ENCODE measurements around the gene HOXA2.

Gene HOXA2

DNA sequence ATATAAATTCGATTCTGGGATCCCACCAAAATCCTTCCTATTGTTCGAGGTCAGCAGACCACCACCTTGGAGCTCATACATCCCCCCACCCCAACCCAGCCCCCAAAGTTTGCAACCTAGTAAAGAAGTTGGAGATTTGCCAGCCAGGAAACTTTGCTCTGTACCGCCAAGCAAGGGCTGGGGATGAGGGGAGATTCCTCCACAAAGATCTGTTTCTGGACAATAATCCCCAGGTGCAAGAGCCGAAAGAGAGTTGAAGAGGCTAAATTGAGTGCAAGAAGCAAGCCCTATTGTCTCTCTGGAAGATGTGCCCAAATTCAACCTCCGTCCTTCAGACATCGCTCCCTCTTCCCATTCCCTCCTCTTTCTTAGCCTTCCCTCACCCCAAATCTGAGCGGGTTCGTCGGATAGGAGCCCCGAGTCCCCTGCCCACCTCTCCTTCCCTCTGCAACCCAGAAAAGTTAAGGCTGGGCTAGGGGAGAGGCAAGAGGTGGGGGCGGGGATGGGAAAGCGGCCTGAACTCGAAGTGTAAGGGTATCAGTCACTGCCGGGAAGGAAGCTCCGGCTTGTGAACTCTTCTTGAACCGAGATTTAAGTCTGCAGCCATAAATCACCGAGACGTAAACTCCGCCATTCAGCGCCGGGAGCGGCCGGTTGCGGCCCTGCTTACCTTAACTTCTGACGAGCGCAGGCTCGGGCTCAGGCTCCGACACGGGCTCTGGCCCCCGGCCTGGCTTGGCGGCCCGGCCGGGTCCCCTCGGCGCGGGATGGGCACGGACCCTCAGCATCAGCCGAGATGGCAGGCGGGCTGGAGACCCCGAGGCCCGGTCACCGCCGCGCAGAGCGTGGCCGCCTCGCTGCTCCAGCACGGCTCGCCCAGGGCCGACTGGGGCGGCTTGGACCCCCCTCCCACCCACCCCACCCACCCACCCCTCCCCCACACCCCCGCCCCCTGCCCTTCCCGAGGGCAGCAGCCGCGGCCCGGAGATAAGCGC is 10.8 kb upstream of the HOXA2 start:
- no peak for DNase-seq (ENCODE audit: low read depth in 1 of 2, low spot score in 1 of 2)

DNA sequence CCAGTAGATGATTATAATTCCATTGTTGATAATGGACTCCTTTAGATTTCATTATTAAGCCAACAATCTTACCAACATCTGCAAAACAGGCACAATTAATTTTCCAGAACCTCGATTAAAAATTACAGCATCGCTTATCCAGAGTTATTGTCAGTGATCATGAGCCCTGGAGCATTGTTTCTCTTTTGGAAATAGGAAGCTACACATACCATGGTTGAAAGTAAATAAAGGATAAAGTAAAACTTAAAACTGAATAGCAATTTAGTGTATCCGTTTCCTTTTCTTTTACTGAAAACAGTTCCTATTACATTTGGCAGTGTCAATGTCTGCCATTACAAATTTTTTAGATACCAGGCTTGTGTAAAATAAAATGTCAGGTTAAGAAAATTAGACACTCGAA is 9.9 kb upstream of the HOXA2 start:
- no peak for DNase-seq (ENCODE audit: low read depth in 1 of 2, low spot score in 1 of 2)

DNA sequence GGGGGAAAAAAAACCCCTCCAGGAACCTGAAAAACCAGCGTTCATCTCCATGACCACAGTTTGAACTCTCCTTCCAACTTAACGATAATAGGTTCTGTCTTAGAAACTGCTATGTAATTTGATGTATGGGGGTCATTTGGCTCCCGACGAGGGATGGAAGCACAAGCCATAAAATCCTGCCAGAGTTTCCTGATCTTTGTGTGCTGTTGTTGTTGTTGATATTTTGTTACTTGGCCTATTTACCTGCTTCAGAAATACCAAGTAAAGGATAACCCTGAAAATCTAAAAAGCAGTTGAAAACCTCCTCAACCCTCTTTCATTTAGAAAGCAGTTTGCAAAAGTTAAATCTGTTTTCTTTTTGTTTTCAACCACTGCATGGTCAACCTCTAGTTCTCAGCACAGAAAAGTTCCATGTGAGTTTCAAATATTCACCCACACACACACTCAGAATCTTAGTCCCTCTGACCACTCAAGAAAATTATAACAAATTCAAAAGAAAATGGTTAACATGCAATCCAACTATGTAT is 9.3 kb upstream of the HOXA2 start:
- DNase-seq (ENCODE audit: low read depth in 1 of 2, low spot score in 1 of 2): no peak

DNA sequence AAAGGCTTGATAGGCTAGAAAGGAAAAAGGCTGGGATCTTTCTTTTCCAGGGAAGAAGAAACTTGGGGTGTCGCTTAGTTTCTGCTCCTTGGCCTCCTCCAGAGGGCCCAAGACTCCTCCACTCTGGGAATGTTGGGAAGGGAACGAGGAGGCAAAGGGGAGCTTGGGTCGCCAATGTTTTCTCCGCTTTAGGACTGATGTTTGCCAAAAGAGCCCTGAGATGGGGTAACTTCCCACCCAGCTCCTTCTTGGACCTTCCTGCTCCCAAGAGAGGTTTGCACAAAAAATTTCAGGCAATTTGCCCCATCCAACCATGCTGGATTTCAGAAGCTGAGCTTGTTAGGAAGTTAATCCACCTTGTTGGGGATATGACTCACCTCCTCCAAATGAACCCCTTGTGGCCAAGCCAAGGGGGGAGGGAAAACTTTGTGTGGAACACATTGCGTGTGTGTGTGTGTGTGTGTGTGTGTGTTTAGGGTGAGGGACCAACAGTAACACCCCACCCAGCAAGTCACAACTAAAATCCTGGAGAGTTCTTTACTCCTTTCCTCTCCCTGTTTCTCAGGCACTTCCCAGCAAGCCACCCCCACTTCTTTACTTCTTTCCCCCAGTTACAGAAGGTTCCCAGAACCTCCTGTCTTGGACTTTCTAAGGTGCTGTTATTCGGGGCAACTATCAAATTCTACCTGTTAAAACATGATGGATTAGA is 8.7 kb upstream of the HOXA2 start:
- DNase-seq (ENCODE audit: low read depth in 1 of 2, low spot score in 1 of 2): no peak

DNA sequence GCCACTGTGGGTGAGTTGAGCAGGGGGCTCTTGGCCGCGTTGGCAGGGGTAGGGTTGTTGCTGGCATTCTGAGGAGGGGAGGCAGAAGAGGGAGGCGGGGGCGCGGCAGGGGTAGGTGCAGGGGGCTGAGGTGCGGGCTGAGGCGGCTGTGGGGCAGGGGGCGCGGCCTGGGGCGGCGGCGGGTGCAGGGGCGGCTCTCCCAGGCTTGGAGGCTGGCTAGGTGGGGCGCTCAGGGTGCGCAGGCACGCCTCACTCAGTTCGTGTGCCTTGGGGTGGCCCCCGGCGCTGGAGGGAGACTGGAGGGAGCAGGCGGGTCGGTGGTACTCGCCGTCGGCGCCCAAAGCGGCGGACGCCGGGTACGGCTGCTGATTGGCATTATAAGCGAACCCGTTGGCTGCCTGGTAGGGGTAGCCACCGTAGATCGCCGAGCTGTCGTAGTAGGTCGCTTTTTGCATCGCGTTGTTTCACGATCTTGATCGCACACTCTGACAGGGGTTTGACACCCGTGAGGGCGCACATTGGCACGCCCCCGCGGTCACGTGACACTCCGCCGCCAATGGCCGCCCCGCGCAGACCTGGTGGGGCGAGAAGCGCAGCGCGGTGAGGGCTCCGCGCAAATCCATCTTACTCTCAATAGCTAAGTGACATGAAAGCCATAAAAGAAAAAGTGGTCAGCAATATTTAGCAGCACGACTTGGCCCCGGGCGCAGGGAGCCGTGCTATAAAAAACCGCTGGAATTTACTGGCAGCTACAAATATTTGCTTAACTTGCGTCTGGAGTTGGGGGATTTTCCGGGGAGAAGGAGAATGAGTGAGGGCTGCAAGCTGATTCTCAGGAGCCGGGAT is 7.9 kb upstream of the HOXA2 start:
- DNase-seq (ENCODE audit: low read depth in 1 of 2, low spot score in 1 of 2): no peak

DNA sequence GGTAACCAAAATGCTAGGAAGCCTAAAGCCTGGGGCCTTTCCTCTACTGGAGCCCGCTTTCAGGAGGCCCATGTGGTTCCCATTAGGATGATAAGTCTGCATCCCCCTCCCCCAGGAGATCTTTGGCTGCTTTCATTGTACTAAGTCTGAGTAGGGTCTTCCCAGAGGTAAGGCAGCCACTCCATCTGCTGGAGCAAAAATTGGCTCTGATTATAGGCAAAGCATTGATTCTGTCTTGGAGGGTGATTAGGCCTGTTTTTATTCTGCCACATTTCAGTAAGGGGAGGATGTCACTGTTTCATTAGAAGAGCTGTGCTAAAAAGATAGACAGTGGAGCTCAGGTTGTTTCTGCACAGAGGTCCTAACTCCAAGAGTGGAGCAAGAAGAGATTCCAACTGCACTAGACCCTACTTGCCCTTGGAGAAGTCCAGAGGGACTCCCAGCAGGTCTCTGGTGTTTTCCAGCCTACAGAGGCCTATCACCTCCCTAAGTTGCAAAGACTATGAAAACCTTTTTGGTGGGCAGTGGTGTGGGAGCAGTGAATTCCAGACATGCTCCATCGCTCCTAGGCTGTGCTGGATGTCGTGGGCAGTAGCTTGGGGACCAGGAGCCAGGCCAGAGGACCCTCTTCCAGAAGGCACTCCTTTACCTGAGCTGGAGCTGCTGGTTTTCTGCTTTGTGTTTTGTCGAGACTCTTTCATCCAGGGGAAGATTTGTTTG is 7.1 kb upstream of the HOXA2 start:
- no peak for DNase-seq (ENCODE audit: low read depth in 1 of 2, low spot score in 1 of 2)

DNA sequence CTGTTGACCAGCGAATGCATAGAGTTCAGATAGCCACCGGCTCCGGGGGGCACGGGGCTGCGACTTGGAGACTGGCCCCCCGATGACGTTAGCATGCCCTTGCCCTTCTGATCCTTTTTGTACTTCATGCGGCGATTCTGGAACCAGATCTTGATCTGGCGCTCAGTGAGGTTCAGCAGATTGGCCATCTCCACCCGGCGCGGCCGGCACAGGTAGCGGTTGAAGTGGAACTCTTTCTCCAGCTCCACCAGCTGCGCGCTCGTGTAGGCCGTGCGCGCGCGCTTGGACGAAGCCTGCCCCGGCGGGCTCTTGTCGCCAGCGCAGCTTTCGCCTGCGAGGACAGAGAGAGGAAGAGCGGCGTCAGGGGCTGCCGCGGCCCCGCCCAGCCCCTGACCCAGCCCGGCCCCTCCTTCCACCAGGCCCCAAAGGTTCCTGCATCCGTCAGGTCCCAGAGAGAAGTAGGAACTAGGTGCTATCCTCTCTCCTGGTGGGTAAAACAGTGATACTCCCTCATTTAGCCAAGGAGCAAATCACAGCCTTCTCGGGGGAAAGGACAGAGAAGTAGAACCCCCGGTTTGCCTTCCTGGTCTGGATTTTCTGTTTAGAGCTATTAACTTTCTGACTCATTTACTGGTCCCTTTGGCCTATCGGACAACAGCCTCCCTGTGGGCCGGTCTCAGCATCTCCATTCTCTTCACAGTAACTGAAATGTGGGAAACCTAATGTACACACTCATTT is 6.1 kb upstream of the HOXA2 start:
- DNase-seq (ENCODE audit: low read depth in 1 of 2, low spot score in 1 of 2): no peak

DNA sequence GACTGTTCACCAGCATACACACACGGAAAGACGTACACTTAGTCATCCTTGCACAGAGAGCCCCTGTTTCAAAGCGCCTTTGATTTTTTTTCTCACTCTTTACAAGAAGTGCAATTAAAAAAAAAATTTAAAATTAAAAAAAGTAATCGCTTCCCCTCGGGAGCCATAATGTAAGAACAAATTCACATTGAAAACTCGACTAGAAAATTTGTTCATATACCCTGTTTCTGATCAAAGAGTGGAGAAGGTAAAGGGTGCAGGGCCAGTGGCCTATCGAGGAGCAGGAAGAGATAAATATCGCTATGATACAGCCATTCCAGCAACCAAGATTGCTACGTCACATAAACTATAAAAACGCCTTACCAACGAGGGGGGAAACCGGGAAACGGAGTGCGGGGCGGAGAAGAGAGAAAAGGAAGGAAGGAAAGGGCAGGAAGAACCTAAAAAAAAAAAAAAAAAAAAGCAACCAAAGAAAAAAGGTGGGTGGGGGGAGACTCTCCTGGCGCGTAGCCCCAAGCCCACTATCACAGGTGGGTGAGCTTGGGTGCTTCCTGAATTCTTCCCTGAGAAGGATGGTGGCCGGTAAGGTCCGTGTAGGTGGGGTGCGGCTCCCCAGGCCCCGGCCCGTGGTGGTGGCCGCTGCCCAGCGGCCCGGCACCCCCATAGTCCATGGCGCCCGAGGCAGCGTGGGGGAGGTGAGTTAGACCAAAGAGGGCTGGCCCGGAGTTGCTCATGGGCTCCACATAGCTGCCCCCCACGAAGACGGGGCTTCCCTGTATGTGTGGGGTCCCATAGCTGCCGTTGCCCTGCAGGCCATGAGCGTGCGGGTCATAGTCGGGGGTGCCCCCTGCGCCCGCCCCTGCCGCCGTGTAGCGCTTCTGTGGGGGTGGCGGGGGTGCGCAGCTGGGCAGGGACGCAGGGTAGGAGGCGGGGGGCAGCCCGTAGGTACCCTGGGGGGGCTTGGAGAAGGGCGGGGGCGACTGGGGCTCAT is 5.2 kb upstream of the HOXA2 start:
- no peak for DNase-seq (ENCODE audit: low read depth in 1 of 2, low spot score in 1 of 2)

DNA sequence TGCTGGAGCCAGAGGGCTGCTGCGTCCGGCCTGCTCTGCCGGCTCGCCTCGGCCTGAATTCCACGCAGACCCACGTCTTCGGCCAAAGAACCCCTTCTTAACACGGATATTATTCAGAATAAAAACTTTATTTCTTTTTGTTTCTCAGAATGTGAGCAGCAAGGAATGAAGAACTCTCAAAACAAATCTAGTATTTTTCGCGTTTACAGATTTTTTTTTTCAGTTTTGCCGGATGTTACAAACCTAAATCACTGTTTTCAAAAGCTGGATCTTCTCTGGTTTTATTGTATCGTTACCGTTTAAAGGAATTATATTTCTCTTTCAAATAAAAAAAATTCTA is 4.4 kb upstream of the HOXA2 start:
- no peak for DNase-seq (ENCODE audit: low read depth in 1 of 2, low spot score in 1 of 2)

DNA sequence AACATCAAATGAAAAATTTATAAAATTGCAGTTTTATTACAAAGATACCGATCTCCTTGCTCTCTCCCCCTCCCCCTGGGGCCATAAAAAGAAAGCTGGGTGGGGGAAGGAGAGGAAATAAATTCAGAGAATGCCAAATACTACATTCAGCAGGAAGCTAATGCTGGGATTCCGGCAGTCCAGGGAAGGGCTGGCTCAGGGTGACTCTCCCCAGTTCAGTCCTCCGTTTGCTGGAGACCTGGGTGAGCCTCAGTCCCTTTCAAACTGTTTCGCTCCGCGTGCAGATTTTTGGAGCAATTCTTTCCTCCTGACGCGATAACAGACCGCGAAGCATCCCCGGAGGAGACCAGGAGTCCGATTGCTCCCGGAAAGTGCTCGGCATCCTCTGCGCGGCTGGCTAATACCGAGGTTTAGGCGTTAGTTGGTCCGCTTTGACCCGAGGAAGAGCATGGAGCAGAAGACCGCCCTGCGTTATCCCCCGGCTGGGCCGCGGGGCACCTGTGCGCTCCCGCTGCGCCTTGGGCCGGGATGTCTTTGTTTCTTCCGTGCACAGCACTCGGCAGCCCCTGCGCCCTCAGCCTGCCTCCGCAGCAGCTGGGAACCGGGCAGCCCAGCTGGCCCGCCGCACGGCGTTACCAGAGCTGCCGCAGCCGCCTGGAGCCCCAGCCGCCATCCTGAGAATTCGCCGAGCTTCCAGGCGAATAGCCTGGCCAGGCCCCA is 3.9 kb upstream of the HOXA2 start:
- no peak for DNase-seq (ENCODE audit: low read depth in 1 of 2, low spot score in 1 of 2)

DNA sequence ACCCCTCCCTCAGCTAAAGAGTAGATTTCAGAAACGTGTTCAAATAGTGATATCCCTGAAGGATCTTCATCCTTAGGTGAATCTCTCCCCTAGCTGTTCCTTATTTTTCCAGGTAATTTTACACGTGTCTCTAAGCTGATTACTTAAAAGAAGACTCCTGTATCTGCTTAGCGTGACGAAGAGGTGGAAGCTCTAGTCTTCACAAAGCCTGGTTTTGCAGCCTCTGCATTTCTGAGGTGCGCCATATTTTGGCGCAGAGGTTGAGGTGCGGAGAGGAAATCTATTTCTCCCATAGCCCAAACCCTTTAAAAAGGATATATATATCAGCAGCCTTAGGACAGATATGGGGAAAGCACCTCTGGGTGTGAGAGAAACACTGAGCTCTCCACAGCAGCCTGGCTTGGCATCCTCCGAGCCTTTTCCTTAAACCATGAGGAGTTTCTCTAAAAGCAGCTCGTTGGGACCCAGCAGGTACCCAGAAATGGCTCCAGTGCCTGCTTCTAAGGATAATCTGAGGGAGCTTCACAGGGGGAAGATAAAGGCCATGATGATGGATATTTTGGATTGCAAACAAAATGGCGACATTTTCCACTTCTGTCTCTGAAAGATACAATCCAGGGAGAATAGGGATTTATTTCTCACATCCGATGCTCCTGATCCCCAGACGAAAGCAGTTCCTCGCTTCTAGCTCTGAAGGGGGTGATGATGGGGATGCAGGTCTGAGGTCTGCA is 3.0 kb upstream of the HOXA2 start:
- no peak for DNase-seq (ENCODE audit: low read depth in 1 of 2, low spot score in 1 of 2)

DNA sequence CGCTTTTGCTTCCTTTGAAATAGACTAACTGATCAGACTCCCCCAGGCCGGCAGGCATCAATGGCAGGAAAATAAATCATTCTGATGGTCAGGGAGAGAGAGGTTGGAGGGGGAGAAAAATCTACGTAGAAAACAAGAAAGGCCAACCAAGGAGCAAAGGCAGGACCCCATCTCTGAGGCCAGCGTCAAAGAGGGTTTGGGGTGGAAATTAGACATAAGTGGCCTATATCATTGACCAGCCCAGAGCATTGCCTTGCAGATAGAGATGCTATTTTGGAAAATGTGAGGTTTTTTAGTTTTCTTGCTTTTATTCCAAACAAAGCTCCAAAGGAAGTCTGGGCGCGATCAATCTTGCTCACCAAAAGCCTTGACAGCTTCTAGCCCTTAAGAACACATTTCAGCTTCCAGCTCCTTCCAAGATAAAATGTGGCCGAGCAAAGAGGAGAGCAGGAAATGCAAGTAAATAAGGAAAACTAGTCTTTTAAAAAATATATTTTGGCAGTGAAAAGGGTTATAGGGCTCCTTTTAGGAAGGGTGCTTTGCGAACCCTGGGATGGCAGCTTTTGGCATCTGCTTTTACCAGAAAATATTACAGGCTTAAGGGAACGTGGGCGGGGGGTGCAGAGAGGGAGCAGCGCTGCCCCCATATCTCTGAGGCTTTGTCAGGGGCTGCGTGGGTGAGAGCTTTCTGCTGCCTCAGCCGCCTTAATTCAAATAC is 2.0 kb upstream of the HOXA2 start:
- no peak for DNase-seq (ENCODE audit: low read depth in 1 of 2, low spot score in 1 of 2)

DNA sequence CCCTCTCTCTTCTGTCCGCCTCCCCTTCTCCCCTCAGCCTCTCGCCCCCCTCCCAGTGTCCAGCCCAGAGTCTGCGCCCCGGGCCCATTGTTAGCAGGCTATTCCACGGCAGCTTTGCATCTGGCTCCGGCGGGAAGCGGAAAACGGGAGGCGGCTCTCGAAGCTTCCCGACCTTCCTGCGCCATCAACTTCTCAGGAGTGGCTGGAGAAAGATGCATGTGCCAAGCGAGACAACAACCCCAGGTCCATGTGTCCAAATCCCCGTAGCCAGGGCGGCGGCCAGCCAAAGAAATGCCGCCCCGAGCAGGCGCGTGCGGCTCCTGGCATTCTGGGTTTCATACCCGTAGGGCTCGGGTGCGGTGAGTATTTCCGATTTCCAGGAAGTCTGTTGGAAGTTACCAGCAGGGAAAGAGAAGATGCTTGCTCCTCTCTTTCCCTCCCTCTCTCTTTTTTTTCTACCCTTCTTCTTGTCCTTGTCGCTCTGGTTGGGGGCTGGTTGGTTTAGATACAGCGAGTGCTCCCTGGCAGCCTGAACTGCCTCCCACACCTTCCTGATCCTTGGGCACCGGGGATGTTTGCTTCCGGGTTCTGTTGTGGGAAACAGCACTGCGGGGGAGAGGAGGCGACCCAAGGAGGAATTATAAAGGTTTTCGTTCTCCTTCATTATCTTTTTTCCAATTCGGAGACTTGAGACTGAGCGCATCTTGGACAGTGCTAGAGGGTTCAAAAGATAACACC is 1.2 kb upstream of the HOXA2 start:
- no peak for DNase-seq (ENCODE audit: low read depth in 1 of 2, low spot score in 1 of 2)

DNA sequence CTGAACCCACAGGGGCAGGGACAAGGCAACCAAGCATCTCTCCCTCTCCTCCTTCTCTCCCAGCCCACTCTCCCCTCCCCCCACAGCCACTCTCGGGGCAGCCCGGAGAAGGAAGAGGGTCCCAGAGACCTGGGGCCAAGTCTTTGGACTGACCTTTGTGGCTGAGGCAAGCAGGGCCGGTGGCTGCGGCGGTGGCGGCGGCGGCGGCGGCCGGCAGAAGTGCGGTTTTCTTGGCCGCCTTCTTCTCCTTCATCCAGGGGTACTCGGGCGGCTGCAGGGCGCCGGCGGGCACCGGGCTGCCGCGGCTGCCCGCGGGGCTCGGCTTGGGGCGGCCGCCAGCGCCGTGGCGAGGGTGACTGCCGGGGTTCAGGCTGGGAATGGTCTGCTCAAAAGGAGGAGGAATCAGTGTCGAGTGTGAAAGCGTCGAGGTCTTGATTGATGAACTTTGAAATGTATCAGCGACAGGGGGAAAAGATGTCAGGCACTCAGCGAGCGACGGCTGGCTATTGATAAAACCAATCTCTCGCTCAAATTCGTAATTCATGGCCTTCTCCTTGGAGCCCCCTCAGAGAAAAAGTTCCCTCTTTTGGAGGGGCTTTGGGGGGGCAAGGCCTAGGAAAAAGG is 414 bp downstream of the HOXA2 start:
- DNase-seq (ENCODE audit: low read depth in 1 of 2, low spot score in 1 of 2): no peak

DNA sequence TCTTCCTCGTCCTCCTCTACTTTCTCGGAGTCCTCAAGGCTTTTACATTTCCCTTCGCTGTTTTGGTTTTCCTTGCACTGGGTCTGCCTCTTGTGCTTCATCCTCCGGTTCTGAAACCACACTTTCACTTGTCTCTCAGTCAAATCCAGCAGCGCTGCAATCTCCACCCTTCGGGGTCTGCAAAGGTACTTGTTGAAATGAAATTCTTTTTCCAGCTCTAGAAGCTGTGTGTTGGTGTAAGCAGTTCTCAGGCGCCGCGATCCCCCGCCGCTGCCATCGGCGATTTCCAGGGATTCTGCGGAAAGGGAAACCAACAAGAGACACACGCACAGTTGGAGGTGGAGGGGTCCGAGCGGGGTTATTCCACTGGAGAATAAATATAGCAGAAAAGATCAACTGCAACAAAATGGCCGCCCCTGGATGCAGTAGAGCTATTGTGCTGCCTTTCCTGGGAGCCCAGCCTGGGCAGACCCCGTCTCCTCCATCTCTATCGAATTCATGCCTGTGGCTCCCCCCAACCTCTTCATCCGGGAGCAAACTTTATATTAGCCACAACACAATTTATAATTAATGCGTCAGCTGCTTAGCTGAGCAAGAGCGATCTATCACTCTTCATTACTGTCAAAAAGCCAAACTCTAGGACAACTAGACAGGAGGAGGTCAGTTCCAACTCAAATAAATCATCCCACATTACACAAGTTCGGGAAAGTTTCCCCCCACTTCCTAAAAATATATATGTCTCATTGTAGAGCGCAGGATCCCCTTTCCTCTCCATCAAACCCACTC is 1.1 kb downstream of the HOXA2 start:
- no peak for DNase-seq (ENCODE audit: low read depth in 1 of 2, low spot score in 1 of 2)

All from activated T-helper 1 cell treated with anti-CD3 and anti-CD28 coated beads, Interleukin-2, amount 50 U/mL, for 16 hours (primary cell).